Prostate gland (tissue), 2 donors: ENCODE data around the gene KCNK4. TPM values are rescaled to one million over a fixed set of nuclear protein-coding genes. Genes with fewer than 3 reads are reported as not detected.
A peak's percentile ranks its signal among the peaks of the same experiment; 100 is the strongest.

ENCODE experiments used
- DNase-seq: peaks from one replicate; pipeline ENCODE4 v3.0.0-alpha.2; 2019; ENCODE audit warnings: low spot score
- H3K27ac ChIP-seq, 2 donors: fragments of 200-600 bp; sonication (generic); 2 replicates each; pipeline ENCODE4 v1.5.1; 2017 to 2019
- H3K27me3 ChIP-seq: fragments of 200-600 bp; sonication (generic); replicated peaks from 2 replicates; pipeline ENCODE4 v1.5.1; 2019; ENCODE audit not compliant: insufficient read depth
- H3K36me3 ChIP-seq, 2 donors: fragments of 200-600 bp; sonication (generic); 1 replicate in 1 of 2; 2 replicates in 1 of 2; pipeline versions ENCODE4 v1.5.1 to v1.8.1; 2017 to 2019
- H3K4me1 ChIP-seq: fragments of 200-600 bp; sonication (generic); replicated peaks from 2 replicates; pipeline ENCODE4 v1.5.1; 2019
- H3K4me3 ChIP-seq, 2 donors: fragments of 200-600 bp; sonication (generic); 2 replicates each; pipeline ENCODE4 v1.5.1; 2017 to 2019
- H3K9me3 ChIP-seq: fragments of 200-600 bp; sonication (generic); 2 replicates; pipeline ENCODE4 v1.5.1; 2017
- CTCF ChIP-seq, 4 experiments: fragments of 200-600 bp in 2 of 4; fragments of 450-650 bp in 2 of 4; sonication (generic) in 2 of 4; IDR thresholded peaks; 1 replicate in 3 of 4; 2 replicates in 1 of 4; pipeline ENCODE4 v1.5.1; 2016 to 2019; ENCODE audit warnings: antibody characterized with exemption in 4 of 4, mild to moderate bottlenecking in 2 of 4, moderate library complexity in 2 of 4
- POLR2A ChIP-seq: fragments of 450-650 bp; IDR thresholded peaks from one replicate; pipeline ENCODE4 v1.6.1; 2016; ENCODE audit warnings: antibody characterized with exemption, mild to moderate bottlenecking
- POLR2AphosphoS5 ChIP-seq: sonication (generic); formaldehyde crosslinking; IDR thresholded peaks from one replicate; pipeline ENCODE4 v1.6.1; 2017; ENCODE audit warnings: antibody characterized with exemption
- WGBS: methylation state at CpG from one replicate; pipeline ENCODE4 v1.1.5; 2018; 5-methylcytosine and 5-hydroxymethylcytosine counted together
- intact Hi-C: fragments of 100-400 bp; cut with DNase I; formaldehyde crosslinking; loops from one replicate; pipeline ENCODE4 v1.14.2; 2022
- total RNA-seq, 2 donors: library from RNA; depleted of rRNA; stranded (reverse); fragments of >200 nt; gene quantifications; one replicate each; pipeline ENCODE4 v1.1.0, GENCODE V29; 2016

The KCNK4 gene
- total RNA-seq, 2 donors from 2014 or later: not detected

- peaks cover 15% of the 10 kb centered on the region for H3K4me1 ChIP-seq
- peaks cover 5% of the 10 kb centered on the region for H3K27me3 ChIP-seq
- H3K27ac ChIP-seq: peak within 1 kb of the TSS in 1 of 2 donors; percentile 19
- intact Hi-C loops: loop anchor here (5.0 kb wide), 3 partner anchors 48 to 113 kb away; partner anchors contain the start of genes FERMT3, PLCB3 and STIP1
- no peaks in the 10 kb centered on the region for H3K36me3 ChIP-seq
- no peak for DNase-seq
- WGBS: 17% methylated on average over 54 of the region's 54 CpGs
- no peaks in the 10 kb centered on the region for H3K9me3 ChIP-seq
- TF ChIP-seq POLR2A (no peak), POLR2AphosphoS5 (no peak), CTCF (IDR thresholded peaks at IDR 0.05) (no peak)
- peak within 1 kb of the TSS; percentile 12 to 27 for H3K4me3 ChIP-seq
Measured at GRCh38 chr11:64299847-64300648, 8.9 kb downstream of the KCNK4 start, which contains the start of gene CATSPERZ. Gene CATSPERZ (plus strand): TSS chr11:64300358. CDS start chr11:64300411, 53 bp downstream.

DNA sequence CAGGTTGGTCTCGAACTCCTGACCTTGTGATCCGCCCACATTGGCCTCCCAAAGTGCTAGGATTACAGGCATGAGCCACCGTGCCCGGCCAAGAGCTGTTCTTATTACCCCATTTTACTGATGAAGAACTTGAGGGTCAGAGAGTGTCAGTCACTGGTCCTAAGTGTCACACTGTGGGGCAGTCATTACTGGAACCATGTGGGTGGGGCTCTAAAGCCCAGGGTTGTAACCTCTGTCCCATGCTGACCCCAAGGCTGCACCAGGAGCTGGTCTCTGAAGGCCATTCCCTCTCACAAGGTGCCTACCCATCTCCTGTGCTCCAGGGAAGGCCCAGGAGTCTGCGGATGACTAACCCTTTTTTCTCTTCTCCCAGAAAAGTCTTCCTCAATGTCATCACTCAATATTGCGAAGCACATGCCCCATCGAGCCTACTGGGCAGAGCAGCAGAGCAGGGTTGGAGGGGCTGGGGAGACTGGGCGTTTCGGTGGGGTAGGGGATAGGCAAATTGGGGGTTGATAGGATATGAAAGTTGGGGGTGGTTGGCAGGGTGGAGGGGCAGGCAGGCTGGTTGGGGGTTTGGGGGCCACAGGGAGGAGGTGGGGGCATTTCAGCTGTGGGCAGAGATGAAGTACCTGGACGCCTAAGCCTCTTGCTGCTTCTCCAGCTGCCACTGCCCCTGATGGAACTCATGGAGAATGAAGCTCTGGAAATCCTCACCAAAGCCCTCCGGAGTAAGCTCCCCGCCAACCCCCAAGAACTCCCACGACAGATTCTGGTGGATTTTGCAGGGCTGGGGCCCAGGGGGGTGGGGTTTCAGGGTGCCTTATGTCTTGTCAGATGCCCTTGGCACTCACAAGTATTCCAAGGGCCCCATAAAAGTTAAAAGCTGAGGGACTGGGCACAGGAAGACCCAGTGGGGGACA is 12.3 kb downstream of the KCNK4 start:
- no peak for TF ChIP-seq POLR2A
- no peak for TF ChIP-seq POLR2AphosphoS5
- TF ChIP-seq CTCF (IDR thresholded peaks at IDR 0.05): no peak
- intact Hi-C loops: loop anchor here (5.0 kb wide), 3 partner anchors 51 to 116 kb away; partner anchors contain the start of genes FERMT3, PLCB3 and STIP1
- Histone ChIP-seq H3K27me3 (peaks cover 5% of the 10 kb centered on the region), H3K9me3 (no peaks in the 10 kb centered on the region), H3K36me3 (no peaks in the 10 kb centered on the region), H3K4me3 (no peak overlapping the region), H3K4me1 (peaks cover 17% of the 10 kb centered on the region), H3K27ac (peak overlapping the region in 1 of 2 donors; percentile 78)
- 79% methylated on average over 13 of the region's 13 CpGs for WGBS
- DNase-seq: no peak

- peak overlapping the region in 1 of 2 donors; percentile 53 for H3K4me3 ChIP-seq
- DNase-seq: no peak
- peak overlapping the region; percentile 78 to 88 for H3K27ac ChIP-seq
- H3K4me1 ChIP-seq: peaks cover 17% of the 10 kb centered on the region
- no peak for TF ChIP-seq CTCF (IDR thresholded peaks at IDR 0.05)
- no peak for TF ChIP-seq POLR2AphosphoS5
- TF ChIP-seq POLR2A: no peak
- intact Hi-C loops: loop anchor here (5.0 kb wide), 3 partner anchors 52 to 117 kb away; partner anchors contain the start of genes FERMT3, PLCB3 and STIP1
- H3K9me3 ChIP-seq: no peaks in the 10 kb centered on the region
- peaks cover 5% of the 10 kb centered on the region for H3K27me3 ChIP-seq
- H3K36me3 ChIP-seq: no peaks in the 10 kb centered on the region
- 58% methylated on average over 5 of the region's 5 CpGs for WGBS
Measured at GRCh38 chr11:64304032-64304315, 12.9 kb downstream of the KCNK4 start.

GRCh38 chr11:64304316-64305072 is 13.4 kb downstream of the KCNK4 start:
- no peaks in the 10 kb centered on the region for H3K9me3 ChIP-seq
- H3K36me3 ChIP-seq: no peaks in the 10 kb centered on the region
- H3K27ac ChIP-seq: peak overlapping the region; percentile 78 to 88
- under 1% methylated on average over 46 of the region's 46 CpGs for WGBS
- H3K4me1 ChIP-seq: peaks cover 14% of the 10 kb centered on the region
- peaks cover 5% of the 10 kb centered on the region for H3K27me3 ChIP-seq
- peak overlapping the region; percentile 53 to 69 for H3K4me3 ChIP-seq
- intact Hi-C loops: loop anchor here (5.0 kb wide), 3 partner anchors 52 to 117 kb away; partner anchors contain the start of genes FERMT3, PLCB3 and STIP1
- peak; percentile 91 for DNase-seq
- TF ChIP-seq POLR2AphosphoS5 (peak; percentile 54), CTCF (IDR thresholded peaks at IDR 0.05) (peak; percentile 83 to 94 (median 89)), POLR2A (no peak)
